ENCODE results near the gene SEBOX.

The SEBOX gene

DNA sequence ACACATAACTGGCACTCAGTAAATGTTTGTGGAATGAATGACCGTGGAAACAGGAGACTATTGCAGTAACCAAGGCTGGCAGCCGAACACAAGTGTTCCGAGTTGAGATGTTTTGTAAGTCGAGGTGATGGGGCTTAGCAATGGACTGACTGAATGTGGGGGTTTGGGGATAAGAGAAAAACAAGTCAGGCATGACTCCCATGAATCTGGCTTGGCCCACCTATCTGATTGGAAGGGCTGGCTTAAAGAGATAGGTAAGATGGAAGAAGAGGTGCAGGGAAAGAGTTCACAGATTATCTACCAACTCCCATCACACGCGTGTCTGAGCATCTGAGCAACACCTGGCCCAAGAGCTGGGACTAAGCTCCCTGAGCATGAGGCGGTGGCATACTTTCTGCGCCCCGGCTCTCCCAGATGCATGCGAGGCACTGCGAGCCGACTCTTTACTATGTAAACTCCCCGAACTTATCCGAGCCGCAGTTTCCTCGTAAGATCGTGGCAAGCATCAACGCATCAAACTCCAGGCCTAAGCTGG, 30.3 kb downstream of the SEBOX start:
- H3K4me3 ChIP-seq (ENCODE audit: low read length): peak overlapping the region; percentile 89
- TF ChIP-seq ZNF274 (IDR thresholded peaks at IDR 0.05; ENCODE audit: low read depth, low read length): no peak

DNA sequence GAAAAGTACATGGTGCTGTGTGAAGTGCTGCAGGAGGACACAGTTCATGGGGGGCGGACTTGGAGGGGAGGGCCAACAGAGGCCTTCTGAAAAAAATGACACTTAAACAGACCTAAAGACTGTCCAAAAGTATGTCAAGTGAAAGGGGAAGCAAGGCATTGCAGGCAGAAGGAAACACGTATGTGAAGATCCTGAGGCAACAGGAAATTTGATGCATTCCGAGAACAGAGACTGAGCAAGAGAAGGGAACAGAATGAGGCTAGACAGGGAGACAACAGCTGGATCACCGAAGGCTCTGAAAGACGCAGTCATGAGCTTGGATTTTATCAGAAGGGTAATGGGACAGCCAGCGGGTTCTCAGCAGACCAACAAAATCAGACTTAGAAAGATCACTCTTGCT, 30.8 kb downstream of the SEBOX start:
- H3K4me3 ChIP-seq (ENCODE audit: low read length): peak overlapping the region; percentile 89; the same call in 1 of the 2 replicates
- TF ChIP-seq ZNF274 (IDR thresholded peaks at IDR 0.05; ENCODE audit: low read depth, low read length): no peak

DNA sequence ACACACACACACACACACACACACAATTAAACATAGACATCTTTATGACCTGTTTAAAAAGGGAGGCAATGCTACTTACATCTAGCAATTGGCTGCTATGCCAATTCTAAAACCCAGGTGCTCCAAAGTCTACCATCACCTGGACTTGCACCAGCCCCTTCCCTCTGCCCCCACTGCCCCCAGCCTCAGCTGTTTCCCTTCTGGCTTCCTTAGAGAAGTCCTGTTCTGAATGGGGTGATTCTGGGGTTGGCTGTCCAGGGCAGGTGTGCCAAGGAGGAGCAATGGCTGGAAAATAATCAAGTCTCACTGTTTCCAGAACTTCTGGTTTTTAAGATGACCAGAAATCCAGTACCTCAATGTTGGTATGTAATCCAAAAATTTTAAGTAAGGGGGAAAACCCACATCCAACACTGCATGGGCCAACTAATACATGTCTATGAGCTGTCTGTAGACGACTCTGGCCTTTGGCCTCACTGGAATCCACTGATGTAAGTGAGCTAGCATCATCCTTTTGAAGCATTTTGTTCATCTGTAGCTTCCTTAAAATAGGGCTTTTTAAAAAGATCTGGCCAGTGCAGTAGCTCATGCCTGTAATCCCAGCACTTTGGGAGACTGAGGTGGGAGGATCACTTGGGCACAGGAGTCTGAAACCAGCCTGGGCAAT, 31.8 kb downstream of the SEBOX start:
- H3K4me3 ChIP-seq (ENCODE audit: low read length): no peak overlapping the region
- no peak for TF ChIP-seq ZNF274 (IDR thresholded peaks at IDR 0.05; ENCODE audit: low read depth, low read length)

DNA sequence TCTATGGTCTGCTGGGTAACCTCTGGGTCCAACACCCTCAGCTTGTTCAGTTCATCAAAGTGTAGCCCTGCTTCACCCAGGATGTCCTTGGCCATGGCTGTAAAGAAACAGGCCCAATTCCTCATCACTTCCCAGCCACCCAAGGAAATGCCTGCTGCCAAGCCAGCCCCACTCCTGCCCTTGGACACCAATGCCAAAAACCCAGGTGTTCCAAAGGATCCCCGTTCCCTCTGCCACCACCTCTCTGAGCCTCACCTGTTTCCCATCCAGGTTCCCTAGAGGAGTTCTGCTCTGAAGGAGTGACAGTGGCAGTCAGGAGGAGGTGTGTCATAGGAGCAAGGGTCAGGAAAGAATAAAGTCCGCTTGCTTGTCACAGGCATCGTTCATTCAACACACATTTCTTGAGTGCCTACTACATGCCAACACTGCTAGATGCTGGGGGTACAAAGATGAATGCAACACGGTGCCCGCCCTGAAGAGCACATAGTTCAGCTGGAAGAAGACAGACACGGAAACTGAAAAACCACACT, 33.0 kb downstream of the SEBOX start:
- no peak overlapping the region for H3K4me3 ChIP-seq (ENCODE audit: low read length)
- TF ChIP-seq ZNF274 (IDR thresholded peaks at IDR 0.05; ENCODE audit: low read depth, low read length): no peak

DNA sequence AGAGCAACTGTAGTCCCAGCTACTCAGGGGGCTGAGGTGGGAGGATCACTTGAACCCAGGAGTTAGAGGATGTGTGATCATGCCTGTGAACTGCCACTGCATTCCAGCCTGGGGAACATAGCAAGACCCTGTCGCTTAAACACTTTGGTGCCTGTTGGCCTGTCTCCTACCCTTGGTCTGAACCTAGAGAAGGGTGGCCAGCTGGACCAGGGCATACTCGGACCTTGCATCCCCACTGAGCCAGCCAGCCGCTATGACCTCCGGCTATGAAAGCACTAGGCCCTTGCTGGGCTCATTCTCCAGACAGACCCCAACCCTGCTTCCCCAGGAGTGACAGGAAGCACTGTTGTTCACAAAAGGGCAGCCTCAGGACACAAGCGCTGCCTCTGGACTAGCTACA, 34.3 kb downstream of the SEBOX start:
- TF ChIP-seq ZNF274 (IDR thresholded peaks at IDR 0.05; ENCODE audit: low read depth, low read length): no peak
- H3K4me3 ChIP-seq (ENCODE audit: low read length): no peak overlapping the region

DNA sequence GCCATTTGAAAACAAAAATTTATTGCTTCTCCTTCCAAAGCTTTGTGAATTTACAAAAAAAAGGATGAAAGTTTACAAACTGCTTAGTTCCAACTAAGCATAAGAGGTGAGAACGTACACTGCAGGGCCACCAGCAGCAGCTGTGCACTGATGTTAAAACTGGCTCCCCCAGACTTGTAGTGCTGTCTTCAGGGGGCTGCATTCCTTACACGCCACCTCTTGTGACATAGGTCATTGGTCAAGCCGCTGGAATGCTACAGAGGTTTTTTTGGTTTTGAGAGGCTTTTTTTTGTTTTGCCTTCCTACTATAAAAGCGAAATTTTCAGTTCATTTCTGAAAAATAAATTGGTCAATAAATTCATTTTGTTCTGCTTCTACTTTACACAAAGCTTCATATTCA, 36.7 kb downstream of the SEBOX start:
- no peak overlapping the region for H3K4me3 ChIP-seq (ENCODE audit: low read length)
- TF ChIP-seq ZNF274 (IDR thresholded peaks at IDR 0.05; ENCODE audit: low read depth, low read length): no peak

DNA sequence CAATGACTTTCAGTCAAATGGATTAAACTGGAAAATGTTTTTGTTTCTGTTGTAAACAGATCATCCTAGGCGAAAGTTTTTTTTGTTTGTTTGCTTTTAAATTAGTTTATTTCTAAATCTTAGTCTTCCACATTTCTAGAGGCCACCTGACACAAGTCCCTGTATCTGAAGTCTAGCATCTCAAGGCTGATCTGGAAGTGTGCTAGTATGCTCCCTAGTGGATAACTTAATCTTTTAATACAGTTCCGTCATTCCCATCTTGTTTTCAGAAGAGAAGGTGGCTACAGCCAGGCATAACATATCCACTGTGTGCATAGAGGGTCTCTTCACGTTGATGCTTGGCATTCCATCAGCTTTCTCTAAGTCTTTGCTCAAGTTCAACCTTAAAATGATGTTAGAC, 37.3 kb downstream of the SEBOX start:
- TF ChIP-seq ZNF274 (IDR thresholded peaks at IDR 0.05; ENCODE audit: low read depth, low read length): no peak
- H3K4me3 ChIP-seq (ENCODE audit: low read length): no peak overlapping the region

DNA sequence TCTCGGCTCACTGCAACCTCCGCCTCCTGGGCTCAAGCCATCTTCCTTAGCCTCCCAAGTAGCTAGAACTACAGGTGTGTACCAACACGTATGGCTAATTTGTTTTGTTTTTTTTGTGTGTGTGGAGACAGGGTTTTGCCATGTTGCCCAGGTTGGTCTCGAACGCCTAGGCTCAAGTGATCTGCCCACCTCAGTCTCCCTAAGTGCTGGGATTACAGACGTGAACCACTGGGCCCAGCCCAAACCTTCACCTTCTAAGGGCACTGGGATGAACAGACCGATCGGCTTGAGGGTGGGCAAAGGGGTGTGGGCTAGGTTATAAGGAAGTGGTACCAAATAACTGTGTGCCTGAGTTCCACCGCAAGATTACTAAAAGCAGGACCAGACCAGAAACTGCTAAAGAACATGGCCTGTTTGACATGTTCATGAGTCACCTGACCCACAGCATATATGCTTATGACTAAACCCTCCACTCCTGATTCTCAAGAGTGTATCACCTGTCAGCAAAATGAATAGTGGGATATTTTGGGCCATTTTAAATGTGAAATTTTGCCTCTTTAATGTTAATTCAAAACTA, 37.9 kb downstream of the SEBOX start:
- H3K4me3 ChIP-seq (ENCODE audit: low read length): no peak overlapping the region
- TF ChIP-seq ZNF274 (IDR thresholded peaks at IDR 0.05; ENCODE audit: low read depth, low read length): no peak

DNA sequence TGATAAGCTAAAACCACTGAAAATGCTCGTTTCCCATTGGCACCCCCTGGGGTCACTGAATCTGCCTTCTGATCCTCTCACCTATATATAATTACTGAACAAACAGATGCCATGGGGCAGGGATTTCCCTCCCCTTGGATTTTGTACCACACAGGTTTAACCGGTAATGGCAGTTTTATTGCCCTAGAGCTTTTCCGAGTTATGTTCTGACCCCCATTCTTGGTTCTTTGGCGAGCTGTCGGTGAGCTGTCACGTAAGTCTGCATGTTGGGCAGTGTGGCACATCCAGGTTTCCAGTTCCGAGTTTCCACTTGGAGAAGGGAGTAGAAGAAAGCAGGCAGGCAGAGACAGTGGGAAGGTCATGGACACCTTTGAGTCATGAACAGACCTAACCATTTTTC, 38.9 kb downstream of the SEBOX start:
- no peak for TF ChIP-seq ZNF274 (IDR thresholded peaks at IDR 0.05; ENCODE audit: low read depth, low read length)
- H3K4me3 ChIP-seq (ENCODE audit: low read length): no peak overlapping the region

DNA sequence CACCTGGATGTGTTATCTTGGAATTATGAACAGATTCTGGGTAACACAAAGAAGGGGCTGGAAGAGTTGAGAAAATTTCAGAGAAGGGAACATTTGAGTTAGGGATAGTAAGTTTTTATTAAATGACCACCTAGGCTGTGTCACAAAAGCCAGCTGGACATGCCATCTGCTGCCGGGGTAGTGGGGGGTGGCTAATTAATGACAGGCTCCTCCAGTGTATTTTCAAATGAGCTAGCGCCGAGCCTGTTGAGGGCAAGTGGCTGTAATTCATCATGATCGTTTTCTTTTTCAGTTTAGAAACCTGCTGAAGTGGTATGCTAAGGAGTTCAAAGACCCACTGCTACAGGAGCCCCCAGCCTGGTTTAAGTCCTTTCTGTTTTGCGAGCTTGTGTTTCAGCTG, 39.8 kb downstream of the SEBOX start:
- TF ChIP-seq ZNF274 (IDR thresholded peaks at IDR 0.05; ENCODE audit: low read depth, low read length): no peak

DNA sequence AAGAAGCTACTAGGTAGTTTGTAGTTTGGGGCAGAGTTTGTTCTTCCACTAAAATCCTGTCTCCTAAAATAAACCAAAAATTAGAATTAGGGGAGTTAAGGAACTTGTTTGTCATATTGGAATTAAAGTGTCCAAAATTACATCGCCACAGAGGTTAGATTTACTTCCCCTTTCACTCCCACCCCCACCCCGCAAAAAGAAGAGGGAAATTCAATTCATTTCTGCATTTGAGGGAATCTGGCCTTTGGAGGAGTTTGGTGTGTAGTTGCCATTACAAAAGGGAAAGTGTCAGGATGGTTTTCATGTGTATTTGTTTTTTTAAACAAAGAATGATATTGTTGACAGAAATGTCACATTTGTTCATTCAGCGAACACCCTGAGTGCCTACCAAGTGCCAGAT, 40.2 kb downstream of the SEBOX start:
- TF ChIP-seq ZNF274 (IDR thresholded peaks at IDR 0.05; ENCODE audit: low read depth, low read length): no peak

More for the DNA sequence above, 39.8 kb downstream of the SEBOX start:
- no peak overlapping the region for H3K4me3 ChIP-seq (ENCODE audit: low read length)

DNA sequence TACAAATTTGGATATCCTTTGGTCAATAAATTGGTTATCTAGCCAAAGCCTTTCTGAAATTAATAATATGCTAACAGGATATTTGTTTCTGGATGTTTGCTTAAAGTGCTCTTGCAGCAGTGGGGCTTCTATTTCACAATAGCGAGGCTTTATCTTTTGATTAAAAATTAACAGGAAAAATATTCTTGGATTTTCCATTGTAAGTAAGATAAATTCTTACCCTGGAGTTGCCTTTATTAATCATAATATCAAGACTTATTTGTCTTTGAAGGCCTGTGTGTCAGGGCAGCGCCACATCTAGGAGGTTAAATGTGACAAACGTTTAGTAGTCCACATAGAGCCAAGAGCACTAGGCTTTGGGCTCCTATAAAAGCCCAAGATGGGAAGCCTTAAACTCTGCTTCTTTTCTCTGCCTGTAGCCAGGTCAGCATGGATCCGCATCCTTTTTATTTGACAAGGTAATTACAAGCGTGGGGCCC, 40.7 kb downstream of the SEBOX start:
- no peak overlapping the region for H3K4me3 ChIP-seq (ENCODE audit: low read length)
- no peak for TF ChIP-seq ZNF274 (IDR thresholded peaks at IDR 0.05; ENCODE audit: low read depth, low read length)

More for the DNA sequence above, 40.2 kb downstream of the SEBOX start:
- H3K4me3 ChIP-seq (ENCODE audit: low read length): no peak overlapping the region

DNA sequence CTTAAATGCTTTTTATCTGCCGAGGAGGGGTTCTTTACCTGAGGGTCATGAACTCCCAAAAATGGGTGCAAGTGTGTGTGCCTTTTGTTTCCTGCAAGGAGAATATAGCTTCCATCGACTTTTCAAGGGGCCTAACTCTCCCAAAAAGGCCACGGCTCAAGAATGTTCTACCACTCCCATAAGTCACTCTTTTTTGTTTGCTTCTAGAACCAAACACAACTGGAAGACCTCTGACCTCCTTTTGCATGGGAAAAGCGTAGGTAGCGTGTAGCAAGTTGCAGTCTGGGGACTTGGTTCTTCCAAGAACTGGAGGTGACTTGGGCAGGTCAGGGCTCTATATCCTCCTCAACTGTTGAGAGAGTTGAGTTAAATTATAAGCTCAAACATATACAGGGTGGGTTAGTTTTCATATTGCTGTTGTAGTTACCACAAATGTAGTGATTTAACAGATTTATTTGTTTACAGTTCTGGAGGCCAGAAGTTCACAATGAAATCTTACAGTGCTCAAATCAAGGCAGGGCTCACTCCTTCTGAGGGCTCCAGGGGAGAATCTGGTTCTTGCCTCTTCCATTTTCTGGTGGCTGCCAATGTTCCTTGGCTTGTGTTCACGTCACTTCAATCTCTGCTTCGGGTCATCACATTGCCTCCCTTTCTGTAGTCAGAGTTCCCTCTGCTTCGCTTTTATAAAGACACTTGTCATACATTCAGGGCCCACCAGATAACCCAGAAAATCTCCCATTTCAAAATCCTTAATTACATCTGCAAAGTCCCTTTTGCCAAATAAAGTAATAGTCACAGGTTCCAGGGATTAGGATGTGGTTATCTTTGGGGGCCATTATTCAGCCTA, 44.6 kb downstream of the SEBOX start:
- no peak for TF ChIP-seq ZNF274 (IDR thresholded peaks at IDR 0.05; ENCODE audit: low read depth, low read length)
- peak overlapping the region; percentile 77 for H3K4me3 ChIP-seq (ENCODE audit: low read length)

DNA sequence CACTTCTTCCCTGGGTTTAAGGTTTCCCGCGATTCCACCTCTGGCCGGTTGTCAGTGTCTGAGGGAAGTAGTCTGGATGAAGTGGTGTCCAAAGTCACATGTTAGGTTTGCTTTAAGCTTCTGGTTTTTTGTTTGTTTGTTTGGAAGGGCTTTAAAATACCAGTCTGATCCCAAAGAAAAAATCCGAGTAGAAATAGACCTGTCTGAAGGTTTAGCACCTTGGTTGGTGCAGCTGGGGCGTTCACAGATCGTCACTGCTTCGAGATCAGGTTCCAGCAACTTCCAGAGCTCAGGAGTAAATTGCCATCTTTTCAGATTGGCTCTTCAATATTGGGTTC, 45.4 kb downstream of the SEBOX start:
- no peak for TF ChIP-seq ZNF274 (IDR thresholded peaks at IDR 0.05; ENCODE audit: low read depth, low read length)

More for the DNA sequence above, 45.4 kb downstream of the SEBOX start:
- H3K4me3 ChIP-seq (ENCODE audit: low read length): peak overlapping the region; percentile 77

Measured in GM08714 (cell line).